Activated CD4-positive, alpha-beta T cell treated with anti-CD3 and anti-CD28 coated beads, Interleukin-2, amount 50 U/mL, for 1 hour (primary cell): ENCODE measurements around the gene TNXB.
A peak's percentile ranks its signal among the peaks of the same experiment; 100 is the strongest.

Experiments
- DNase-seq: peaks from one replicate; pipeline ENCODE4 v3.0.0-alpha.2; 2020

Gene TNXB

GRCh38 chr6:32137454-32137853, 28.3 kb upstream of the TNXB start:
- no peak for DNase-seq

- no peak for DNase-seq
Measured at GRCh38 chr6:32133786-32134185, 24.6 kb upstream of the TNXB start.

- no peak for DNase-seq
Measured at GRCh38 chr6:32132110-32132509, 23.0 kb upstream of the TNXB start.

GRCh38 chr6:32131439-32131948, 22.4 kb upstream of the TNXB start:
- no peak for DNase-seq

- no peak for DNase-seq
Measured at GRCh38 chr6:32129297-32130088, 20.4 kb upstream of the TNXB start.

- DNase-seq = no peak
Measured at GRCh38 chr6:32128751-32129296, 19.7 kb upstream of the TNXB start.

GRCh38 chr6:32127717-32128592, 18.8 kb upstream of the TNXB start, which contains the start of gene ATF6B:
ATF6B (minus strand) TSS chr6:32128246; CDS start chr6:32128207, 39 bp downstream.
- DNase-seq = peak; percentile 95

GRCh38 chr6:32127409-32127716, 18.2 kb upstream of the TNXB start:
- DNase-seq = no peak

- no peak for DNase-seq
Measured at GRCh38 chr6:32126880-32127279, 17.7 kb upstream of the TNXB start.

- DNase-seq = no peak
Measured at GRCh38 chr6:32123681-32124080, 14.5 kb upstream of the TNXB start.

- no peak for DNase-seq
Measured at GRCh38 chr6:32120573-32121059, 11.5 kb upstream of the TNXB start.

- DNase-seq = peak; percentile 64
Measured at GRCh38 chr6:32118782-32119628, 9.9 kb upstream of the TNXB start.

- DNase-seq = no peak
Measured at GRCh38 chr6:32117461-32117860, 8.3 kb upstream of the TNXB start.

- no peak for DNase-seq
Measured at GRCh38 chr6:32116674-32117073, 7.5 kb upstream of the TNXB start.

- DNase-seq = no peak
Measured at GRCh38 chr6:32115623-32116022, 6.5 kb upstream of the TNXB start.

GRCh38 chr6:32114796-32115195, 5.7 kb upstream of the TNXB start:
- DNase-seq = no peak

GRCh38 chr6:32113386-32114352, 4.5 kb upstream of the TNXB start:
- no peak for DNase-seq

- no peak for DNase-seq
Measured at GRCh38 chr6:32112431-32112980, 3.4 kb upstream of the TNXB start.

- DNase-seq = no peak
Measured at GRCh38 chr6:32111424-32112066, 2.4 kb upstream of the TNXB start.

GRCh38 chr6:32110632-32111031, 1.5 kb upstream of the TNXB start:
- no peak for DNase-seq
